GM13976 (cell line): ENCODE results near the gene C16orf92.

ENCODE experiments used
- DNase-seq: peaks from one replicate; pipeline ENCODE4 v3.0.0; 2012; ENCODE audit warnings: low spot score
- in situ Hi-C: fragments of 300-500 bp; cut with MboI; formaldehyde crosslinking; loops from one replicate; pipeline ENCODE4 v1.12.0; 2022; ENCODE audit warnings: low sequenced_read_pairs, mixed read lengths, inconsistent platforms; ENCODE audit not compliant: unreplicated experiment
- TF ChIP-seq, protein P1 (sequence below): IDR thresholded peaks from 2 replicates; pipeline ENCODE4 v1.5.1; 2012; ENCODE audit warnings: borderline replicate concordance, mild to moderate bottlenecking; ENCODE audit not compliant: insufficient read depth; ENCODE audit errors: extremely low read depth, missing control alignments, control extremely low read depth

The C16orf92 gene

DNA sequence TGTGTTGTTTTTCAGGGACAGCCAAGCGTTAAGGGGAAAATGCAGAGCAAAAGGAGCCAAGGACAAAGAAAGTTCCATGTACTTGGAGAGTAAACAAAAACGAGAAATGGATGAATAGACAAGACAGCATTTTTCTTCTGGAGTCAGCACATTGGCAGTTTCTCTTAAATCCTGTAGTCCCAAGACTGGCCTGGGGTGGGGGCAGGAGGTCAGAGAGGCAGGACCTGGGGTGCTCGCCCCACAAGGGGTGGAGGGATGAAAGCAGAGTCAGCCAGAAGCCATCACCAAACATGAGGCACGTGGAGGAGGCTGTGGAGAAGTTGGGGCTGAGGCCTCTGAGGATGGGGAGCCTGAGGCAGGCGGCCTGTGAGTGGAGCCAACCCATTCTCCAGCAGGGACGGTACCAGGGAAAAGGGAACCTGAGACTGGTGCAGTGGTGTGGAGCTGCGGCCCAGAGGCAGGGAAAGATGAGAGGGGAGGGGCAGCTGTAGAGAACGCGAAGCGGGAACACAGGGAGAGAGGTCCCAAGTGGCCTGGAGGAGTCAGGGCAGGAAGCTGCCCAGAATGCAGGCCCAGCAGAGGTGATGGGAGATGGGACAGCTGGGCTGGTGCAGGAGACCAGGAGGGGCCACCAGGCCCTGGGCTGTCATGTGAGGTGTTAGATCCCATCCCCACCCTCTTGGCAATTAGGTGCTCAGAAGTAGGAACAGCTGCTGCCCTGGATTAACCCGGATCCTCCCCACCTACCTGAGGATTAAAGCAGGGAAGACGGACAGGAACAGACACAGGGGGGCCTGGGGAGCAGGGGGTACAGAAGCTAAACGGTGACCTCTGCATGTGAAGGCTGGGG lies 4.8 kb downstream of the C16orf92 start:
- TF ChIP-seq, protein P1, sequence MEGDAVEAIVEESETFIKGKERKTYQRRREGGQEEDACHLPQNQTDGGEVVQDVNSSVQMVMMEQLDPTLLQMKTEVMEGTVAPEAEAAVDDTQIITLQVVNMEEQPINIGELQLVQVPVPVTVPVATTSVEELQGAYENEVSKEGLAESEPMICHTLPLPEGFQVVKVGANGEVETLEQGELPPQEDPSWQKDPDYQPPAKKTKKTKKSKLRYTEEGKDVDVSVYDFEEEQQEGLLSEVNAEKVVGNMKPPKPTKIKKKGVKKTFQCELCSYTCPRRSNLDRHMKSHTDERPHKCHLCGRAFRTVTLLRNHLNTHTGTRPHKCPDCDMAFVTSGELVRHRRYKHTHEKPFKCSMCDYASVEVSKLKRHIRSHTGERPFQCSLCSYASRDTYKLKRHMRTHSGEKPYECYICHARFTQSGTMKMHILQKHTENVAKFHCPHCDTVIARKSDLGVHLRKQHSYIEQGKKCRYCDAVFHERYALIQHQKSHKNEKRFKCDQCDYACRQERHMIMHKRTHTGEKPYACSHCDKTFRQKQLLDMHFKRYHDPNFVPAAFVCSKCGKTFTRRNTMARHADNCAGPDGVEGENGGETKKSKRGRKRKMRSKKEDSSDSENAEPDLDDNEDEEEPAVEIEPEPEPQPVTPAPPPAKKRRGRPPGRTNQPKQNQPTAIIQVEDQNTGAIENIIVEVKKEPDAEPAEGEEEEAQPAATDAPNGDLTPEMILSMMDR = no peak
- no peak for DNase-seq
- in situ Hi-C loops = no loop called here

DNA sequence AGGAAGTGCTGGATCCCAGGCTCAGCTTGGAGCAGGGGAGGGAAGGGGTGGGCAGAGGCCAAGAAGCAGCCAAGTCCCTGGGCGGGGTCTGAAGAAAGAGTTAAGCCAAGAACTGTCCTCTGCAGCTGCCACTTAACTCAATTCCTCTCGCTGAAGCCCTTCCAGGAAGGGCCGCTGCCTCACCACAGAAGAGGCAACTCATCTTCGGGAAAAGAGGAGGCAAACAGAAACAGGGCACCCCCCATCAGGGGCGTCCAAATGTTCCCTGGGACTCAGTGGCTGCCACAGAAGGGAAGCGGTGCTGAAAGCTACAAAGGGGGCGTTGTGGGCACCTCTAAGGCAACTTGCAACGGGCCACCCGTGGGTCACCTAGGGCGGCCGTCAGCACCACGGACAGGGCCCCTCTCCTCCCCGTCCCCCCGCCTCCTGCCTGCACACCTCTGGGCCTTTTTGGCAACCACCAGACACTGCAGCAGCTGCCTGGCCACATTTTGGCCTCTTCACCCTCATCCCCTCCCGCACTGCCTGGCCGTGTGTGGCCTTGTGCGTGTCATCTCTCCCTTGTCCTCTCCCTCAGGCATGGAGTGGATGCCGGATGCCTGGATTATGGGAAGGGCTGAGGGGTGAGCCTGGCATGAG lies 5.6 kb downstream of the C16orf92 start:
- in situ Hi-C loops = no loop called here
- TF ChIP-seq, protein P1 = no peak
- DNase-seq = no peak

DNA sequence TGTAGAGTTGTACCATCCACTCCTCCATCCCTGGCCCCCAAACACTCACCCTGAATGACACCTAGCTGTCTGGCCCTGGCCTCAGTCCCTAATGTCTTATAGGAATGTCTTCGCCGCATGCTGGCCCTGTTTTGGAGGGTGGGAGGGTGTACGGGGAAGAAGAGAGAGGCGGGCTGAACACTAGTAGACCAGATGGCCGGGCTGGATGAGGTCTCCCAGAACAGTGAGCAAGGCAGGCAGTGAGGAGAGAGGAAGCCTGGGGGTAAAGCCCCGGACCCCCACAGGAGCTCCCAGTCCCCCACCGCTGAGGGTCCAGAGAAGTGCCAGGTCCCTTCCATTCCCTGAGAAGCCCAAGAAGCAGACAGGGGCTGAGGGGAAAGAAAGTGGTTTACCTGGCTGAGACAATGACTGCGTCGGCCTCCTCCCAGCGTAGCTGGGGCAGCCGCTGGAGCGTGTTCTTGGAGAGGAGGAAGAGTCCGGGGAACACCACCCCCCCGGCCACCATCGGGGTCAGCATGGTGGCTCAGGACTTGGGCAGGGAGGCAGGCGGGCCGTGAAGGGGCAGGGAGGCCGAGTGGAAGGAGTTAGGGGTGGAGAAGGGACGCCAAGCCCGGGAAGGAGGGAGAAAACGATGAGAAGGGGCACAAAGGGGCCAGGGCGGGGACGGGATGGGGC lies 7.2 kb downstream of the C16orf92 start:
- TF ChIP-seq, protein P1 = no peak
- in situ Hi-C loops = no loop called here
- DNase-seq = no peak

DNA sequence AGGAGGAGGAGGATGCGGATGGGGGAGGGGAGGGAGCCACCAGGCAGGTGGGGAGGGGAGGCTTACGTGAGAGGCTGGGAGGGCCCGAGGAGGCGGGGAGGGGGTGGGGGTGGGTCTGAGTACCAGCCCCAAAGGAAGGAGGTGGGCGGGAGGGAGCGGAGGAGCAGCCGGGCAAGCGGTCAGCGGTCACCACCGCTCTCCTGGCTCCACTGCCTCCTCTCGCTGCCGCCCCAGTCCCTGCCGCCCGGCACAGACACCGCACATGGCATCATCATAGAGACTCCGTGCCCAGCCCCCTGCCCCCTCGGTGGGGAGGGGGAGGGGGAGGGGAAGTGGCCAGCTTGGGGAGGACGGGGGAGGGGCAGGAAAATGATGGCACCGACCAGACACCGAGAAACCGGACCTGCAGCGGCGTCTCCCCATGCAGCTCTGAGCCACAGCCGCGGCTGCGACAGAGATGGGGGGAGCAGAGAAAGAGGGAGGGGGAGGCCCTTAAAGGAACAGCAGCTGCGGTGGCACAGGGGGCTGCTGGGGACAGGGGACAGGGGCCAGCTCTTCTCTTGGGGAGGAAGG lies 7.9 kb downstream of the C16orf92 start, which contains the start of gene TLCD3B:
Gene TLCD3B, minus strand, starts transcription at position 431 of the 573 bp plus-strand sequence. CDS start 744 bp downstream, outside the sequence.
- TF ChIP-seq, protein P1 = no peak
- in situ Hi-C loops = no loop called here
- DNase-seq = no peak

DNA sequence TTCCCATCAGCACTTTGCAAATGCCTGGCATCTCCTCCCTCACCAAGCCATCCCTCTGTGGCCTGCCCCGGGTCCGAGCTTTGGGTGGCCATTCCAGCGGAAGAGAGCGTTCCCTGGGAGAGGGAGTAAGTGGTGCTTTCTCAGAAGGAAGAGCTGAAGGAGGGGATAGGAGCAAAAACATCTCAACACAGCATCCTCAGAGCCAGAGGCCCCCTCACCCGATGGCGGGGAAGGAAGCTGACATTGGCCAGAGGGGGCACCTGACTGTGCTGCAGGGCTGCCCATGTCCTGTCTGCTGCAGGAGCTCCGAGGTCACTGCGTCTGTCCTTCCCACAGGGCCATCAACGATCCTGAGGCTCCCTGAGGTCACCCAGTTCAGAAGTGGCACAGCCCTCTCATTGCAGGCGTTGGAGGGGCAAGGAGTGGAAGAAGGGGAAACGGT lies 8.5 kb downstream of the C16orf92 start:
- TF ChIP-seq, protein P1 = no peak
- in situ Hi-C loops = no loop called here
- no peak for DNase-seq

DNA sequence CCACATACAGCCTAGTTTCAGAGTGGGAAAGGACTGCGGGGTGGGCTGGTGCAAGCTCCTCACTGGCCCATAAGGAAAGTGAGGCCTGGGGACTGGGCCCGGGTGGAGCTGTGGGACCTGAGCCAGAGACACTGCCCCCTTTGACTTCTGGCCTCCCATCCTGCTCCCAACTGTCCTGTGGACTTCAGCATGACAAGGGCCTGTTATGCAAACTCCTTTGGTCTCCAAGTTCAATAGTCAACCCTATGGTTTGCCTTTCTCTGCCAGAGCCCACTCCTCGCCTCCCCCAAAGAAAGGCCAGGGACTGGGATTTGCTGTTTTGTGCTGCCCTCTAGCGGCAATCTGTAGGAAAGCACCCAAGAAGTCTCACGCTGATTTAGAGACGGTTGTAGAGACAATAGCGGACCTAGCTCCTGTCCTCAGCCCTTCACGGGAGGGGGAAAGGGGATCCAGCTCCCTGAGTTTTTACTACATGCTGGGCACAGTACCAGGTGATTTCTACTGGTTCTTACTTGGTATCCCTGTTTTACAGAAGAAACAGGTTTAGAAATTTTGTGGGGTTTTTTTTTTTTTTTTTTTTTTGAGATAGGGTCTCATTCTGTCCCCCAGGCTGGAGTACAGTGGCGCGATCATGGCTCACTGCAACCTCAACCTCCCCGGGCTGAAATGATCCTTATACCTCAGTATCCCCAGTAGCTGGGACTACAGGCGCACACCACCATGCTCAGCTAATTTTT lies 9.3 kb downstream of the C16orf92 start:
- in situ Hi-C loops = no loop called here
- peak; percentile 88 for DNase-seq
- TF ChIP-seq, protein P1 = peak; percentile 87
